ENCODE measurements around the gene HOXC10.

The HOXC10 gene

GRCh38 chr12:54002278-54002914 lies 17.4 kb downstream of the HOXC10 start:
- in situ Hi-C loops (cut with MboI; ENCODE audit: low sequenced_read_pairs), result loop anchor here (25.0 kb wide), 1 partner anchor 210 kb away; no protein-coding TSS in a partner anchor

GRCh38 chr12:54002915-54003389 lies 18.0 kb downstream of the HOXC10 start:
- in situ Hi-C loops (cut with MboI; ENCODE audit: low sequenced_read_pairs), result loop anchor here (25.0 kb wide), 1 partner anchor 209 kb away; no protein-coding TSS in a partner anchor

GRCh38 chr12:54003625-54004024 lies 18.7 kb downstream of the HOXC10 start:
- in situ Hi-C loops (cut with MboI; ENCODE audit: low sequenced_read_pairs), result loop anchor here (25.0 kb wide), 1 partner anchor 209 kb away; no protein-coding TSS in a partner anchor

GRCh38 chr12:54004063-54004840 lies 19.3 kb downstream of the HOXC10 start:
- in situ Hi-C loops (cut with MboI; ENCODE audit: low sequenced_read_pairs), result loop anchor here (25.0 kb wide), 1 partner anchor 208 kb away; no protein-coding TSS in a partner anchor

GRCh38 chr12:54004841-54005530 lies 20.0 kb downstream of the HOXC10 start:
- in situ Hi-C loops (cut with MboI; ENCODE audit: low sequenced_read_pairs), result loop anchor here (25.0 kb wide), 1 partner anchor 207 kb away; no protein-coding TSS in a partner anchor

GRCh38 chr12:54005531-54005852 lies 20.5 kb downstream of the HOXC10 start:
- in situ Hi-C loops (cut with MboI; ENCODE audit: low sequenced_read_pairs), result loop anchor here (25.0 kb wide), 1 partner anchor 207 kb away; no protein-coding TSS in a partner anchor

- in situ Hi-C loops (cut with MboI; ENCODE audit: low sequenced_read_pairs), result loop anchor here (25.0 kb wide), 1 partner anchor 206 kb away; no protein-coding TSS in a partner anchor
Measured at GRCh38 chr12:54005853-54006558, 21.1 kb downstream of the HOXC10 start.

GRCh38 chr12:54006559-54007220 lies 21.7 kb downstream of the HOXC10 start:
- in situ Hi-C loops (cut with MboI; ENCODE audit: low sequenced_read_pairs), result loop anchor here (25.0 kb wide), 1 partner anchor 206 kb away; no protein-coding TSS in a partner anchor

- in situ Hi-C loops (cut with MboI; ENCODE audit: low sequenced_read_pairs), result loop anchor here (25.0 kb wide), 1 partner anchor 205 kb away; no protein-coding TSS in a partner anchor
Measured at GRCh38 chr12:54007538-54008259, 22.8 kb downstream of the HOXC10 start.

- in situ Hi-C loops (cut with MboI; ENCODE audit: low sequenced_read_pairs), result loop anchor here (25.0 kb wide), 1 partner anchor 204 kb away; no protein-coding TSS in a partner anchor
Measured at GRCh38 chr12:54008260-54008552, 23.3 kb downstream of the HOXC10 start.

- in situ Hi-C loops (cut with MboI; ENCODE audit: low sequenced_read_pairs), result loop anchor here (25.0 kb wide), 1 partner anchor 203 kb away; no protein-coding TSS in a partner anchor
Measured at GRCh38 chr12:54009171-54010052, 24.5 kb downstream of the HOXC10 start.

GRCh38 chr12:54010053-54010971 lies 25.4 kb downstream of the HOXC10 start:
- in situ Hi-C loops (cut with MboI; ENCODE audit: low sequenced_read_pairs), result loop anchor here (25.0 kb wide), 1 partner anchor 202 kb away; no protein-coding TSS in a partner anchor

- in situ Hi-C loops (cut with MboI; ENCODE audit: low sequenced_read_pairs), result loop anchor here (25.0 kb wide), 1 partner anchor 201 kb away; no protein-coding TSS in a partner anchor
Measured at GRCh38 chr12:54010972-54011664, 26.2 kb downstream of the HOXC10 start.

- in situ Hi-C loops (cut with MboI; ENCODE audit: low sequenced_read_pairs), result loop anchor here (25.0 kb wide), 1 partner anchor 200 kb away; no protein-coding TSS in a partner anchor
Measured at GRCh38 chr12:54011665-54012532, 27.0 kb downstream of the HOXC10 start.

GRCh38 chr12:54012631-54013409 lies 27.9 kb downstream of the HOXC10 start:
- in situ Hi-C loops (cut with MboI; ENCODE audit: low sequenced_read_pairs), result loop anchor here (25.0 kb wide), 1 partner anchor 199 kb away; no protein-coding TSS in a partner anchor
